Measurements from ENCODE around the gene SH3BP2. TPM values are rescaled to one million over a fixed set of nuclear protein-coding genes. Genes with fewer than 3 reads are reported as not detected.

The SH3BP2 gene
- total and polyA plus RNA-seq, 10 of the 15 experiments (the other 5 are each of a cell fraction or from before 2014, with no cell fraction given), result 1.1 to 61.8 (median 23.9) TPM

DNA sequence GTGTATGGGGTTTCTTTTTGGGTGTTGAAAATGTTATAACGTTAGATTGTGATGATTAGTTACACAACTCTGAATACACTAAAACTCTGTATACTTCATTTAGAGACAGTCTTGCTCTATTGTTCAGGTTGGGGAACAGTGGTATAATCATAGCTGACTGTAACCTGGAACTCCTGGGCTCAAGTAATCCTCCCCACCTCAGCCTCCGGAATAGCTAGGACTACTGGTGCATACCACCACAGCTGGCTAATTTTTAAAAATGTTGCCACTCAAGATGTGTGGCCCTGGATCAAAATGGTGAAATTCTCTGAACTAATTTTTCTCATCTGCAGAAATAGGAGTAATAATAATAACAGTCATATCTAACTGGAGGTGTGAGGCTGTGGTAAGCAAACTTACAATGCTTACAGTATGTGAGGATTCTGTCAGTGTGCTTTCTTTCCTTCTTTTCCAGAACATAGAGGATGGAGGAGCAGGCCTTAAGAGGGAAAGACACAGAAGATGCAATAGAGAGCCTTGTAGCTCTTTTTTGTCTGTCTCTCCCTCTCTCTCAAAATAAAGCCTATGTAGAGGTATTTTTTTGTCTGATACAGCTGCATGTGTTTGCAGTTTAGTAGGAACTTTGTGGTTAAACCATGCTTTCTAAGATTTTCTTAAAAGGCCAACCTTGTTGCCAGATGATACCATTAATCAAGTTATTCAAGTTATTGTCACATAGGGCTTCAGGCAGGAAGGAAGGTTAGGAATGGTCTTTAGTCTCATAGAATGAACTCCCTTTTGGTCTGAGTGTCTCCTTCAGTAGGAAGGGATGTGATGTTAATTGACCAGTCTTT, 58.3 kb downstream of the SH3BP2 start:
- BruUV-seq (replicated peaks), result TSS peak; percentile 2
- TF ChIP-seq, protein P1, sequence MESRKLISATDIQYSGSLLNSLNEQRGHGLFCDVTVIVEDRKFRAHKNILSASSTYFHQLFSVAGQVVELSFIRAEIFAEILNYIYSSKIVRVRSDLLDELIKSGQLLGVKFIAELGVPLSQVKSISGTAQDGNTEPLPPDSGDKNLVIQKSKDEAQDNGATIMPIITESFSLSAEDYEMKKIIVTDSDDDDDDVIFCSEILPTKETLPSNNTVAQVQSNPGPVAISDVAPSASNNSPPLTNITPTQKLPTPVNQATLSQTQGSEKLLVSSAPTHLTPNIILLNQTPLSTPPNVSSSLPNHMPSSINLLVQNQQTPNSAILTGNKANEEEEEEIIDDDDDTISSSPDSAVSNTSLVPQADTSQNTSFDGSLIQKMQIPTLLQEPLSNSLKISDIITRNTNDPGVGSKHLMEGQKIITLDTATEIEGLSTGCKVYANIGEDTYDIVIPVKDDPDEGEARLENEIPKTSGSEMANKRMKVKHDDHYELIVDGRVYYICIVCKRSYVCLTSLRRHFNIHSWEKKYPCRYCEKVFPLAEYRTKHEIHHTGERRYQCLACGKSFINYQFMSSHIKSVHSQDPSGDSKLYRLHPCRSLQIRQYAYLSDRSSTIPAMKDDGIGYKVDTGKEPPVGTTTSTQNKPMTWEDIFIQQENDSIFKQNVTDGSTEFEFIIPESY (IDR thresholded peaks at IDR 0.05), result no peak
- TF ChIP-seq ZNF207 (IDR thresholded peaks at IDR 0.05; ENCODE audit: borderline replicate concordance) (no peak), TBL1XR1 (IDR thresholded peaks at IDR 0.05; ENCODE audit: low read depth, low read length) (no peak), YBX1 (IDR thresholded peaks at IDR 0.05) (no peak), ZNF384 (IDR thresholded peaks at IDR 0.05; ENCODE audit: borderline replicate concordance, low read depth, low read length) (no peak), NFXL1 (IDR thresholded peaks at IDR 0.05; ENCODE audit: borderline replicate concordance) (no peak), HDGF (IDR thresholded peaks at IDR 0.05) (no peak), MYC (IDR thresholded peaks at IDR 0.05; ENCODE audit: insufficient read depth, insufficient read length, insufficient replicate concordance, low read length, severe bottlenecking) (no peak), NR2C2 (IDR thresholded peaks at IDR 0.05; ENCODE audit: borderline replicate concordance, control insufficient read depth, insufficient read length, low read depth) (no peak), PML (IDR thresholded peaks at IDR 0.05; ENCODE audit: low read length) (no peak), BACH1 (IDR thresholded peaks at IDR 0.05; ENCODE audit: borderline replicate concordance) (no peak), JUND (IDR thresholded peaks at IDR 0.05; ENCODE audit: low read depth, low read length) (no peak)
- TF ChIP-seq, protein P2, sequence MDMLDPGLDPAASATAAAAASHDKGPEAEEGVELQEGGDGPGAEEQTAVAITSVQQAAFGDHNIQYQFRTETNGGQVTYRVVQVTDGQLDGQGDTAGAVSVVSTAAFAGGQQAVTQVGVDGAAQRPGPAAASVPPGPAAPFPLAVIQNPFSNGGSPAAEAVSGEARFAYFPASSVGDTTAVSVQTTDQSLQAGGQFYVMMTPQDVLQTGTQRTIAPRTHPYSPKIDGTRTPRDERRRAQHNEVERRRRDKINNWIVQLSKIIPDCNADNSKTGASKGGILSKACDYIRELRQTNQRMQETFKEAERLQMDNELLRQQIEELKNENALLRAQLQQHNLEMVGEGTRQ (IDR thresholded peaks at IDR 0.05; ENCODE audit: borderline replicate concordance, low read depth, low read length), result no peak
- TF ChIP-seq, protein P3, sequence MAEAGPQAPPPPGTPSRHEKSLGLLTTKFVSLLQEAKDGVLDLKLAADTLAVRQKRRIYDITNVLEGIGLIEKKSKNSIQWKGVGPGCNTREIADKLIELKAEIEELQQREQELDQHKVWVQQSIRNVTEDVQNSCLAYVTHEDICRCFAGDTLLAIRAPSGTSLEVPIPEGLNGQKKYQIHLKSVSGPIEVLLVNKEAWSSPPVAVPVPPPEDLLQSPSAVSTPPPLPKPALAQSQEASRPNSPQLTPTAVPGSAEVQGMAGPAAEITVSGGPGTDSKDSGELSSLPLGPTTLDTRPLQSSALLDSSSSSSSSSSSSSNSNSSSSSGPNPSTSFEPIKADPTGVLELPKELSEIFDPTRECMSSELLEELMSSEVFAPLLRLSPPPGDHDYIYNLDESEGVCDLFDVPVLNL (IDR thresholded peaks at IDR 0.05; ENCODE audit: low read depth, low read length), result no peak
- TF ChIP-seq, protein P4, sequence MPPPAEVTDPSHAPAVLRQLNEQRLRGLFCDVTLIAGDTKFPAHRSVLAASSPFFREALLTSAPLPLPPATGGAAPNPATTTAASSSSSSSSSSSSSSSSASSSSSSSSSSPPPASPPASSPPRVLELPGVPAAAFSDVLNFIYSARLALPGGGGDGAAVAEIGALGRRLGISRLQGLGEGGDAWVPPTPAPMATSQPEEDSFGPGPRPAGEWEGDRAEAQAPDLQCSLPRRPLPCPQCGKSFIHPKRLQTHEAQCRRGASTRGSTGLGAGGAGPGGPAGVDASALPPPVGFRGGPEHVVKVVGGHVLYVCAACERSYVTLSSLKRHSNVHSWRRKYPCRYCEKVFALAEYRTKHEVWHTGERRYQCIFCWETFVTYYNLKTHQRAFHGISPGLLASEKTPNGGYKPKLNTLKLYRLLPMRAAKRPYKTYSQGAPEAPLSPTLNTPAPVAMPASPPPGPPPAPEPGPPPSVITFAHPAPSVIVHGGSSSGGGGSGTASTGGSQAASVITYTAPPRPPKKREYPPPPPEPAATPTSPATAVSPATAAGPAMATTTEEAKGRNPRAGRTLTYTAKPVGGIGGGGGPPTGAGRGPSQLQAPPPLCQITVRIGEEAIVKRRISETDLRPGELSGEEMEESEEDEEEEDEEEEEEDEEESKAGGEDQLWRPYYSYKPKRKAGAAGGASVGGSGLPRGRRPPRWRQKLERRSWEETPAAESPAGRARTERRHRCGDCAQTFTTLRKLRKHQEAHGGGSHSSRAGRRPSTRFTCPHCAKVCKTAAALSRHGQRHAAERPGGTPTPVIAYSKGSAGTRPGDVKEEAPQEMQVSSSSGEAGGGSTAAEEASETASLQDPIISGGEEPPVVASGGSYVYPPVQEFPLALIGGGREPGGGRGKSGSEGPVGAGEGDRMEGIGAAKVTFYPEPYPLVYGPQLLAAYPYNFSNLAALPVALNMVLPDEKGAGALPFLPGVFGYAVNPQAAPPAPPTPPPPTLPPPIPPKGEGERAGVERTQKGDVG (CRISPR knock-in tag; IDR thresholded peaks at IDR 0.05), result no peak

More for the DNA sequence above, 58.3 kb downstream of the SH3BP2 start:
- 75% methylated on average over 2 of the region's 2 CpGs for WGBS (ENCODE audit: insufficient coverage, insufficient replicate concordance, low lambda C conversion rate, missing lambda C conversion rate)
- ChIA-PET POLR2A (interaction anchor here (0.6 to 2.8 kb wide), 6 partner anchors 12 to 410 kb away, joined by 3 to 9 read pairs (median 3); no protein-coding TSS in a partner anchor), CTCF (interaction anchor here (0.9 to 3.8 kb wide), 5 partner anchors 10 to 631 kb away, joined by 4 to 23 read pairs (median 5); no protein-coding TSS in a partner anchor), SMC1A (ENCODE audit: uncharacterized antibody, unreplicated experiment) (interaction anchor here (1.0 to 2.9 kb wide), 11 partner anchors 9 to 103 kb away, joined by 3 to 11 read pairs (median 4); no protein-coding TSS in a partner anchor), RAD21 (ENCODE audit: unreplicated experiment) (interaction anchor here (0.9 to 4.3 kb wide), 5 partner anchors 9 to 65 kb away, joined by 3 to 22 read pairs (median 3); no protein-coding TSS in a partner anchor)
- peak; percentile 57 for FAIRE-seq
- Histone ChIP-seq H3K9ac (ENCODE audit: control insufficient read depth, insufficient read depth, low read length) (no peak overlapping the region), H2AFZ (ENCODE audit: control insufficient read depth, low read depth, low read length) (no peak overlapping the region), H3K4me1 (ENCODE audit: control insufficient read depth, insufficient read depth, low read length) (peaks cover 62% of the 10 kb centered on the region), H3K4me3 (0 out of 2 replicates have a peak overlapping the region, but pooled peaks have one; percentile 2), H3K79me2 (ENCODE audit: control insufficient read depth, insufficient read depth, low read length) (peaks cover 53% of the 10 kb centered on the region), H4K20me1 (ENCODE audit: control insufficient read depth, insufficient read depth) (no peaks in the 10 kb centered on the region), H3K27ac (ENCODE audit: control insufficient read depth, insufficient read depth) (peak overlapping the region; percentile 56), H3K27me3 (replicated peaks in 1 of 2; ENCODE audit: control insufficient read depth in 2 of 2, insufficient read depth in 2 of 2, low read length in 1 of 2) (no peaks in the 10 kb centered on the region), H3K4me2 (ENCODE audit: control insufficient read depth, insufficient read depth) (peak overlapping the region; percentile 31), H3K9me3 (replicated peaks; ENCODE audit: control insufficient read depth, insufficient read depth, low read length) (no peaks in the 10 kb centered on the region), H3K36me3 (ENCODE audit: control insufficient read depth in 2 of 2, insufficient read depth in 2 of 2, low read length in 1 of 2) (peaks cover 2 to 6% of the 10 kb centered on the region in 2 experiments; a peak in 3 of 4 replicates)
- intact Hi-C loops (cut with micrococcal nuclease; ENCODE audit: unreplicated experiment), result loop anchor here (5.0 kb wide), 1 partner anchor 81 kb away; no protein-coding TSS in a partner anchor
- no peak for DNase-seq (ENCODE audit: low read depth, low spot score)
- in situ Hi-C loops (cut with MboI), result no loop called here
- peak; percentile 28 for ATAC-seq
